Endodermal cell (in vitro differentiated cells): ENCODE measurements around the gene PNMA6E. TPM values are rescaled to one million over a fixed set of nuclear protein-coding genes. Genes with fewer than 3 reads are reported as not detected.

Experiments
- DNase-seq: peaks from one replicate; pipeline ENCODE4 v3.0.0-alpha.2; 2017
- H3K27ac ChIP-seq: 2 replicates; pipeline ENCODE4 v1.5.1; 2013; ENCODE audit warnings: mild to moderate bottlenecking, low read depth, low read length, moderate library complexity
- H3K27me3 ChIP-seq: 2 replicates; pipeline ENCODE4 v1.6.1; 2013; ENCODE audit warnings: mild to moderate bottlenecking, low read length, moderate library complexity; ENCODE audit not compliant: insufficient read depth, control insufficient read depth, poor library complexity, severe bottlenecking
- H3K36me3 ChIP-seq: 2 replicates; pipeline ENCODE4 v1.7.0; 2013; ENCODE audit warnings: mild to moderate bottlenecking, low read length, moderate library complexity; ENCODE audit not compliant: control insufficient read depth, insufficient read depth
- H3K4me1 ChIP-seq: one replicate; pipeline ENCODE4 v1.7.0; 2013; ENCODE audit warnings: low read length; ENCODE audit not compliant: control insufficient read depth, insufficient read depth
- H3K4me3 ChIP-seq: 2 replicates; pipeline ENCODE4 v1.5.1; 2013; ENCODE audit warnings: mild to moderate bottlenecking, low read length, moderate library complexity
- H3K9ac ChIP-seq: 2 replicates; pipeline ENCODE4 v1.6.1; 2013; ENCODE audit warnings: mild to moderate bottlenecking, low read length, moderate library complexity; ENCODE audit not compliant: poor library complexity, severe bottlenecking; ENCODE audit errors: extremely low read depth
- H3K9me3 ChIP-seq: 2 replicates; pipeline ENCODE4 v1.6.1; 2013; ENCODE audit warnings: mild to moderate bottlenecking, low read length, moderate library complexity; ENCODE audit not compliant: control insufficient read depth
- H3K27ac Mint-ChIP-seq: 2 replicates; pipeline ENCODE4 v1.8.0; 2020; ENCODE audit warnings: mixed read lengths
- H3K27me3 Mint-ChIP-seq: 2 replicates; pipeline ENCODE4 v1.8.0; 2021; ENCODE audit warnings: mild to moderate bottlenecking, mixed read lengths; ENCODE audit not compliant: insufficient read depth
- H3K36me3 Mint-ChIP-seq: 2 replicates; pipeline ENCODE4 v1.8.0; 2020; ENCODE audit warnings: low read depth, mixed read lengths
- H3K4me1 Mint-ChIP-seq: 2 replicates; pipeline ENCODE4 v1.8.0; 2020; ENCODE audit warnings: mixed read lengths
- H3K4me3 Mint-ChIP-seq: 2 replicates; pipeline ENCODE4 v1.8.0; 2020; ENCODE audit warnings: mild to moderate bottlenecking, moderate library complexity, mixed read lengths
- H3K9me3 Mint-ChIP-seq: 2 replicates; pipeline ENCODE4 v1.8.0; 2020; ENCODE audit warnings: mild to moderate bottlenecking, mixed read lengths
- CTCF ChIP-seq: fragments of 200-600 bp; sonication (generic); conservative IDR thresholded peaks from 2 replicates; pipeline ENCODE4 v1.5.0; 2021; ENCODE audit warnings: antibody characterized with exemption, mild to moderate bottlenecking
- WGBS, 2 experiments: methylation state at CpG; one replicate each; pipeline versions ENCODE4 v1.1.5 to v1.1.7; 2013; ENCODE audit warnings: missing lambda C conversion rate in 2 of 2, mixed read lengths in 1 of 2; ENCODE audit not compliant: insufficient coverage in 1 of 2, insufficient read length in 1 of 2; 5-methylcytosine and 5-hydroxymethylcytosine counted together
- total RNA-seq, 2 donors: library from RNA; stranded (reverse); fragmentation: NEBNext Ultra II Directional in 1 of 2; extraction: Animal tissue kit (Norgen Biotek cat#: 25700) in 1 of 2; gene quantifications; 2 replicates in 1 of 2; 3 replicates in 1 of 2; pipeline ENCODE4 v1.2.1, GENCODE V29; 2021

PNMA6E gene
- total RNA-seq, 2 donors from 2014 or later, result not detected

- Mint-ChIP-seq H3K27me3 (no peaks in the 10 kb centered on the region), H3K27ac (no peak overlapping the region), H3K9me3 (peaks cover 59% of the 10 kb centered on the region), H3K36me3 (peaks cover 9% of the 10 kb centered on the region), H3K4me3 (no peak overlapping the region), H3K4me1 (no peaks in the 10 kb centered on the region)
- H3K4me3 ChIP-seq, result no peak overlapping the region
- H3K36me3 ChIP-seq, result no peaks in the 10 kb centered on the region
- no peak overlapping the region for H3K27ac ChIP-seq
- H3K4me1 ChIP-seq, result no peaks in the 10 kb centered on the region
- no peaks in the 10 kb centered on the region for H3K27me3 ChIP-seq
- H3K9me3 ChIP-seq, result no peaks in the 10 kb centered on the region
- H3K9ac ChIP-seq, result no peak overlapping the region
- no peak for TF ChIP-seq CTCF
- 89 to 93% methylated on average over 11 to 17 of the region's 17 CpGs for WGBS, 2 experiments
- no peak for DNase-seq
These were observed 45.9 kb upstream of the PNMA6E start for GRCh38 chrX:153446950-153447580.

DNA sequence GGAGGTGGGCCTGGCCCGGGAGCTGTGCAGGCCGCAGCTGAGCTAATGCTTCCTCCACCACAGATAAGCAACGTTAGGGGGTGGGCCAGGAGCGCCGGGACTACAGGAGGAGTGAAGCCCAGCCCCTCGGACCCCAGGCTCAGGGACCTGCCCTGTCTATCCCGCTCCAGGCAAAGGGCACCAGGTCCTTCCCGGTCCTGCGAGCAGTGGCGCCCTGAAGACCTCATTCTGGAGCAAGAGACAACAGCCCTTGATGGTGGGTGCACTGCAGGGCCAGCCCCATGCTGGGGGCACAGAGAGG lies 45.4 kb upstream of the PNMA6E start:
- H3K9ac ChIP-seq, result no peak overlapping the region
- H3K27ac ChIP-seq, result no peak overlapping the region
- H3K9me3 ChIP-seq, result no peaks in the 10 kb centered on the region
- H3K4me3 Mint-ChIP-seq, result no peak overlapping the region
- H3K36me3 ChIP-seq, result no peaks in the 10 kb centered on the region
- H3K9me3 Mint-ChIP-seq, result peaks cover 57% of the 10 kb centered on the region
- no peaks in the 10 kb centered on the region for H3K27me3 Mint-ChIP-seq
- no peak for TF ChIP-seq CTCF
- no peaks in the 10 kb centered on the region for H3K4me1 ChIP-seq
- H3K4me1 Mint-ChIP-seq, result no peaks in the 10 kb centered on the region
- H3K4me3 ChIP-seq, result no peak overlapping the region
- DNase-seq, result no peak
- no peak overlapping the region for H3K27ac Mint-ChIP-seq
- WGBS, 2 experiments, result 84 to 92% methylated on average over 5 to 10 of the region's 10 CpGs
- H3K27me3 ChIP-seq, result no peaks in the 10 kb centered on the region
- H3K36me3 Mint-ChIP-seq, result peaks cover 9% of the 10 kb centered on the region

DNA sequence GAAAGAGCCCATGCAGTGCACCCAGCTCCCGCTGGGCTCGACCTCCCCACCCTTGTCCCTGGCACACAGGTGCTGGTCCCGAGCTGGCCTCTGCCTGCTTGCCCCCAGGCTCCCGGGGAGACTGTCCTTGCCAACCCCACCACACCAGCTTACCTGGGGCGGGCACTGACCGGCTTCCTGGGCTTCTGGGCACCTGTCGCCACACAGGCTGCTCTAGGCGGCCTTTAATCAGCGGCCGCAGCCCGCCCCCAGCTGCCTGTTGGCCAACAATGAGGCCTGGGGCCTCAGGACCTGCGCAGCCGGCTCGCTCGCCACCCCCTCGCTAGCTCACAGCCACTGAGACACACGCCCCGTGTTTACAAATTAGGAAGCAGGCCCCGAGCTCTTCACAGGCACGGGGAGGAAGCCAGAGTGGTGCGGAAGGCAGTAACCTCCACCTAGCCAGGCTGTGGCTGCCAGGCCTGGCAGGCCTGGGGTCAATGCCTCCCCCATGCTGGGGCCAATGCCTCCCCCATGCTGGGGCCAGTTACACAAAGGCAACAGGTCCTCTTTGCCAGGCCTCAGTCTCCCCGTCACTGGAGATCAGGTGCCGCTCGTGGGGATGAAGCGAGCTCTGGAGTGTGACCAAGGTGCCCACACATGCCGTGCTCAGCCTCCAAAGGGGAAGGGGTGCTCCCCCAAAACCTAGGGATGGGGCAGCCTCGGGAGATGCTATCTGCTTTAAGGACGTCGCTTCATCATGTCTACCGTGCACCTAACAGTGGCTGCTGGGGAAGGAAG lies 44.9 kb upstream of the PNMA6E start, which contains the start of gene TREX2:
TSS of gene TREX2 (minus strand) at position 201 of the 780 bp plus-strand sequence. CDS start 626 bp downstream, outside the sequence.
- Mint-ChIP-seq H3K4me3 (no peak within 1 kb of the TSS), H3K27me3 (no peaks in the 10 kb centered on the region), H3K4me1 (no peaks in the 10 kb centered on the region), H3K27ac (no peak within 1 kb of the TSS), H3K9me3 (peaks cover 55% of the 10 kb centered on the region), H3K36me3 (peaks cover 8% of the 10 kb centered on the region)
- no peak for TF ChIP-seq CTCF
- Histone ChIP-seq H3K36me3 (no peaks in the 10 kb centered on the region), H3K27ac (no peak within 1 kb of the TSS), H3K4me3 (no peak within 1 kb of the TSS), H3K9me3 (no peaks in the 10 kb centered on the region), H3K4me1 (no peaks in the 10 kb centered on the region), H3K27me3 (no peaks in the 10 kb centered on the region), H3K9ac (no peak within 1 kb of the TSS)
- 91 to 100% methylated on average over 13 to 30 of the region's 30 CpGs for WGBS, 2 experiments
- no peak for DNase-seq
